Gastrocnemius medialis (tissue), 4 donors: Measurements from ENCODE around the gene TGM5.

Experiments
- CTCF ChIP-seq, 5 experiments: fragments of 450-650 bp in 3 of 5; fragments of 200-600 bp in 2 of 5; sonication (generic) in 2 of 5; IDR thresholded peaks in 4 of 5; conservative IDR thresholded peaks in 1 of 5; 1 replicate in 4 of 5; 2 replicates in 1 of 5; pipeline ENCODE4 v1.5.1; 2016 to 2019; ENCODE audit warnings: antibody characterized with exemption in 5 of 5, mild to moderate bottlenecking in 3 of 5, moderate library complexity in 3 of 5
- POLR2A ChIP-seq, 2 donors: fragments of 450-650 bp; IDR thresholded peaks; one replicate each; pipeline ENCODE4 v1.6.1; 2017; ENCODE audit warnings: antibody characterized with exemption in 2 of 2, mild to moderate bottlenecking in 2 of 2, moderate library complexity in 2 of 2

- TF ChIP-seq CTCF (IDR thresholded peaks at IDR 0.05 in 4 of 5, conservative IDR thresholded peaks at IDR 0.05 in 1 of 5) (no peak), POLR2A (IDR thresholded peaks at IDR 0.05) (no peak)
Observed at GRCh38 chr15:43196760-43197548, 69.8 kb downstream of the TGM5 start.
